GM12892 (cell line): ENCODE data around the gene UNC13D.

Experiments
- POLR2A ChIP-seq: IDR thresholded peaks from 2 replicates; pipeline ENCODE4 v1.6.1; 2011; ENCODE audit warnings: low read depth, low read length, control low read depth
- TAF1 ChIP-seq: IDR thresholded peaks from 2 replicates; pipeline ENCODE4 v1.6.1; 2011; ENCODE audit warnings: low read depth, mild to moderate bottlenecking, control low read depth, low read length, borderline replicate concordance

DNA sequence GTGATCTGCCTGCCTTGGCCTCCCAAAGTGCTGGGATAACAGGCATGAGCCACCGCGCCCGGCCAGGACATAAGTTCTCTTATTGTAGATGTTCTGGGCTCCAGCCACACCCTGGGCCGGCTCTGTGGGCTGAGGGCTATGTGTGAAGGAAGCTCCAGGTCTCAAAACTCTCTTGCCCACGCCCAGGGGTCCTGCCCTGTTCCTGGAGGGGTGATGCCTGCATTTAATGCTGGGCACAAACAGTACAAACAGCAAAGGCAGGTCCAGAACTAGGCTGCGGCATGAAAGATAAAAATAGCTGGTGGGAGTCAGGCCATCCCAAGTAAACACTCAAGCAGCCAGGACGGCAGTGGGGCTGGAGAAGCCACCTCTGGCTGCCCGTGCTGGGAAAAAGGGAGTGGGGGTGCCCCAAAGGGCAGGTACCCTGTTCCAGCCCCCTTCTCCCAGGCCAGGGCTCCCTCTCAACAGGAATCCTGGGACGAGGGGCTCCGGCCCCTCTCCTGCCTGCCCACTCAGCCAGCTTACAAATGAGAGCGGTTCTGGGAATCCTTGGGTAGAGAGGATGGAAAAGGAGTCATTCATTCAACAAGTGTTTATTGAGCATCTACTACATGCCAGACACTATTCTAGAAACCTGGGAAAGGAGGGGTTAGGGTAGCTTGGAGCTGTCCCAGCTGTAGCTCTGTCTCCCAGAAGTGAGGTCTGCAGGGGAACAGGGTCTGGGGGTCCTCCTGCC, 29.6 kb upstream of the UNC13D start:
- no peak for TF ChIP-seq POLR2A
- no peak for TF ChIP-seq TAF1
